Measurements from ENCODE around the gene COL27A1.

Gene COL27A1

DNA sequence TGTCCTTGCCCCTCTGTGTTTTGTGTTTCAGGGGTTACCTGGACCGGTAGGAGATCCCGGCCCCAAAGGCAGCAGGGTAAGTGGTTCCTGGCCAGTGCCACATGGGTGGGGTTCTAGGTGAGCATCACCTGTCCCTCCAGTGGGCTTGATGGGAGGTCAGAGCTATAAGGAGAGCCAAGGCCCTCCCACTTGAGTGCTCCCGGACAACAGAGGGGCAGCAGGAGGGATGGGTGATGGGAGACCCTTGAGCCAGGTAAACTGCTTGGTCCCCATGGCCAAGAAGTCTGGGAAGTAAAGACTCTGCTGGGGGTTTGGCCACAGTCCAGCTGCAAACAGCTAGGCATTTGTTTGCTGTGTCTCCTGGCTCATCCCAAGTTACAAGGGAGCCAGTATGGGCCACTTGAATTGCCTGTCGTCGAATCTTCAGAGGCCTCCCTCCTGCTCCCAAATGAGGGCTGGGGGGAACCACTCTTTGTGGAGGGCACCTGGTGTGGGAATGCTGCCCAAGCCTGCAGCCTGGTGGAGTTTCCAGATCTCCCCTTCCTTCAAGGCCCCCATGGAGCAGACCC is 51.0 kb downstream of the COL27A1 start:
- DNase-seq (ENCODE audit: low read depth) = no peak

DNA sequence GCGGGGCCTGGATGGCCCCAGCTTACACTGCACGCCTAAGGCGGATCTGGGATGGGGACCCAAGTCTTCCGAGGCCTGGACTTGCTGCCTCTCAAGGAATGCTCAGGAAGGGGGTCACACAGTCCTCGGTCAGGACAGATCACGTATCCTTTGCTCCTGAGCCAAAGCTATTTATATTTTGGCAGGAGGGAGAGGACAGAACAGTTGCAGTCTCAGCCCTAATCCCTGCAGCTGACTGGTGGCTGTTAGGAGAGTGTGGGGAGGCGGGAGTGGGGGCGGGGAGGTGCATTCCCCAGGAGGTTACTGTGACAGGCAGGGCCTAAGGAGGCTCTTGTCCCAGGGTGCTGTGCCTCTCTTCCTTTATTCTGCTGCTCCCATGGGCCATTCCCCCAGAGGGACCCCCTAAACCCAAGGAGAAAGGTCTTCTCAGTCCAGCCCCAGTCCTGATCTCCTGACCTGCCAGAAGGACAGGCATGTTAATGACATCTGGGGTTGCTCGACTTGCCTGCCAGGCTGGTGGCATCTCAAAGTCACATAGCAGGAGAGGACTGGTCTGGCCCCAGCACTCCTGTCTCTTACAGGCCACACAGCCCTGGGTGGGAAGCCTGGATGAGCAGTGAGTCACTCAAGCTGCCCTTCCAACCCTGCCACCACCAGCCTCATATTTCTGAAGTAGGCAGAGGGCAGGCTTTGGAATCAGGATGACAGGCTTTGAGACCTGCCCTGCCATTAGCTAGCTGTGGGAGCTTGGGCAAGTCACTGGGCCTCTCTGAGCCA is 51.9 kb downstream of the COL27A1 start:
- DNase-seq (ENCODE audit: low read depth) = no peak

DNA sequence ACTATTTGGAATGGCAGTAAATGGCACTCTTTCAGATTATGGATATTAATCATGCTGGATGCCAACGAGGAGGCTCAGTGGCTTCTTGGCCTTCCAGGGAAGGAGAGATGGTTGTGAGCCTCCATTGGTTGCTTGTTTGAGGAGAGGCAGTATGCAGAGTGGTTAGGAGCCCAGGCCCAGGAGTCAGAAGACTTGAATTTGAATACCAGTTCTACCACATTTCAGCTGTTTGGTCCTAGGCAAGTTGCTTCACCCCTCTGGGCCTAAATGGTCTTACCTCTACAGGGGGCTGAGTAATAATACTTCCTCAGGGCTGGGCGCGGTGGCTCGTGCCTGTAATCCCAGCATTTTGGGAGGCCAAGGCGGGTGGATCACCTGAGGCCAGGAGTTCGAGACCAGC is 52.5 kb downstream of the COL27A1 start:
- no peak for DNase-seq (ENCODE audit: low read depth)

DNA sequence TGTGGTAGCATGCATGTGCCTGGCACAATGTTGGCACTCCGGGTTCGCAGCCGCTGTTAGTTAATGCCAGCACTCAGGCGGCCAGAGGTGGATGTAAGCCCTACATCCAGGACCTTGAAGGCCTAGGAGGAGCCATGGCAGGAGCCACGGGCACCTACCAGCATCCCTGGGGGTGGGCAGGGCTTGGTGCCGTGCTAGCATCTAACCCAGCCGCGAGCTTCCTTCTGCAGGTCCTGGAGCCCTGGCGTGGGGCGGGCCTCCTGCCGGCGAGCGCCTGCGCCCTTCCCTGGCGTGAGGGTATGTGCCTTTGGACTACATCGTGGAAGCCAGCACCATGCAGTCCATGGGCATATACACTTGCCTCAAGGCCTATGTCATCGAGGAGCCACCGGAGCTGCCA is 53.8 kb downstream of the COL27A1 start:
- no peak for DNase-seq (ENCODE audit: low read depth)

DNA sequence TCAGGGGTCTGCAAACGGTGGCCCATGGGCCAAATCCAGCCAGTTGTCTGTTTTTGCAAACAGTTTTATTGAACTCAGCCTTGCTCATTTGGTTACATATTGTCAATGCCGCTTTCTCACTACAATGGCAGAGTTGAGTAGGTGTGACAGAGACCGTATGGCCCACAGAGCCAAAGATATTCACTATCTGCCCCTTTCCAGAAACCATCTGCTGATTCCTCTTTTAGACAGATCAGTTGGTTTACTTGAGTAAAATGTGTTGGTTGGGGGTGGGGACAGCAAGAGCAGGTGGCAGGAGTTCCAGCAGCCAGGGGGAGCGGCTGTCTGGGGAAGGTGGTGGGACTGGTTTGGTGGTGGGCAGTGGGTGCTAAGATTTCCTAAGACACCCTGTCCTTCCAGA is 54.8 kb downstream of the COL27A1 start:
- no peak for DNase-seq (ENCODE audit: low read depth)

DNA sequence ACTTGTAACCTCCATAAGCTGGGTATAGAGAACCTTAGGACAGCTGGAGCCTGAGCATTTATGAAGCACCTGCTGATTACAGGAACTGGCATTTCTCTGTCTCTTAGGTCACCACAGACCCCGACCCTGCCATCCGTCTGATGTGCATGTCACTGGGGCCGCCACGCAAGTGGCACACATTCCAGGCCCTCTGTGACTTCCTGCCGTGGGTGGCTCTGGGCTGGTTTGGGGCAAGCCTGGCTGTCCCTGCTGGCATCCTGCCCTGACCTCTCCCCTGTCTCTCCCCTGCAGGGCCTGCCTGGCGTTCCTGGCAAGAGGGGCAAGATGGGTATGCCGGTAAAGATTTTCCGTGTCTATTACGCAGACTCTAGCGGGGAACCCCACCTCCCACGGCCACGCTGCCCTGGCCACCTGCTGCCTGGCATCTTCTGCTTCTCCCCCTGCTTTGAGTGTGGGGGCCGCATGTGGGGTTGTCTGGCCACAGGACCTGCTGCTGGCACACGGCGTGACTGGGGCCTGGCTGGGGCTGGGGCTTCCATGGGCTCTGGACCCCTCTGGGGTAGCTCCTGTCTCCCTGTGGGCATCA is 55.4 kb downstream of the COL27A1 start:
- no peak for DNase-seq (ENCODE audit: low read depth)

DNA sequence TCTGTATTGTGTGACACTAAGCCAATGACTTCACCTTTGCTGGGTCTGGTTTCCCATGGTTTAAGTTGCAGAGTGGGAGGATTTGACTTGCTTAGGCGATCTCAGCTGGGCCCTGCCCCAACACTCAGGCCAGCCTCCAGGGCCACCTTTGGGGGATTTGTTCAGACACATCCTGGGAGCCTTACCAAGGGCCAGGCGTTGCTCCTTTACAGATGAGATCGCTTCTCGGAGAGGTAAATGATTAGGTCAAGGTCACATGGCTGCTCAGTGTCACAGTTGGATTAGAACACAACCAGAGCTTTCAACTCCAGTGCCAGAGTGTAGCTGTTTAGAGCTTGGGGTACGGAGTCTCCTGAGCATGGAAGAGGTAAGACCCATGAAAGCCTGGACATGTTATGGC is 57.5 kb downstream of the COL27A1 start:
- DNase-seq (ENCODE audit: low read depth) = no peak

DNA sequence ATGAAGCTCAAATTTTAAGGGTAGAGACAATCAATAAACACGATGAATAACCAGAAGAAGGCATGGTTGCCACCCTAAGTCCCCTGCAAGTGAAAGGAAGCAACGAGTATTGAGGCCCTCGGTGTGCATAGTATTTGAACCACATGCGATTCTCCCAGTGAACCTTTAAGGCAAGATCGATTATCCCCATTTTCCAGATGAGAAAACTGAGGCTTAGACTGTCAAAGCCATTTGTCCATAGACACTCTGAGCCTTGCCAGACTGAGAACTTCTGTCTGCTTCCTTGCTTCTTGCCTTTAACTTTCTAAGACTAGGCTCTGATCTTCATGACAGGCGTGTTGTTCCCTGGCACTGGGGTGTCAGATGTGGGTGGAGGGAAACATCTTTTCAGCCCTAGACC is 58.2 kb downstream of the COL27A1 start:
- no peak for DNase-seq (ENCODE audit: low read depth)

DNA sequence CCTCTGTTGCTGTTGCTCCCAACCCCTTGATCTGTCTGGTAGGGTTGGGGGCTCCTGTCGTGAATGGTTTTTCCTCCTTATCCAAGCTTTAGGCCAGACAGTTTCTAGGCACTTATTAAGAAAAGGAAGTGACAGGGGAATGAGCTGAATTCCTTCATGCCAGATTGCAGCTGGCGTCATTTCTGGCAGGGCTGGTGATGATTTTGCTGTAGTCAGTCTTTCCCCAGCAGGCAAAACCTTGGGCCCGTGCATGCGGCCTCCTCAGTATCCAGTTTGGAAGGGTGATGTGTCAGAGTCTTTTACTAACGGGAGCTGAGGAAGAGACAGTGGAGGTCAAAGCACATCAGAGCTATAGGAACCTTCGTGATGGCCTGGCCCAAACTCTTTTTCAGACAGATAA is 58.8 kb downstream of the COL27A1 start:
- no peak for DNase-seq (ENCODE audit: low read depth)

DNA sequence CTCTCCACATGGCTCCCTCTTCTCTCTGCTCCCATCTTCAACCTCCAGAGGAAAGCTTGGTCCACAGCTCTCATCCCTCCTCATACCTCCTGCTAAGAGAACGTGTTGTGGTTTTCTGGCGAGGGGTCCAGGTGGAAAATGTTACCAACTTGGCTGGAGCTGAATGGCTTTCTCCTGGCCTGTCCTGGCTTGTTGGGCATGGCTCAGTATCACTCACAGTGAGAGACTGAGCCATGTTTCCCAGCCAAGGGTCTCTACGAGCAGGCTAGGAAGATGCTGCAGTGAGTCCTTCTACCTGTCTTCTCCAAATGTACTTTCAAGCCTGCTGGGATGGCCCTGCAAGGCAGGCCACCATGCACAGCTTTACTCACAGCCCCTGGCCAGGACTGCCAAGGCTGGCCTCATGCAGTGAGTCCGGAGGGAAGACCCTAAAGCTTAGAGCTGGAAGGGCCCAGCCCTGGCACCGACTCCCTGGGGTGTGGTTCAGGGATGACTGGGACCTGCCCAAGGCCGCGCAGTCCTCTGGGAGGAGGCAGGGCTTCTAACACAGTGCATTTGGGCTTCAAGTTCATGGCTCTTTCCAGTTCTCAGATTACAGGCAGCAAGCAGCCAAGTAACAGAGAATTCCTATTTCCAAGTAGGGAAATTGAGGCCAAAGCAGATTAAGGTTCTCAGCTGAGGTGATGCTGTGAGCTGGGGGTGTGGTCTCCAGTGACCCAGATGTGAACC is 59.5 kb downstream of the COL27A1 start:
- DNase-seq (ENCODE audit: low read depth) = no peak

DNA sequence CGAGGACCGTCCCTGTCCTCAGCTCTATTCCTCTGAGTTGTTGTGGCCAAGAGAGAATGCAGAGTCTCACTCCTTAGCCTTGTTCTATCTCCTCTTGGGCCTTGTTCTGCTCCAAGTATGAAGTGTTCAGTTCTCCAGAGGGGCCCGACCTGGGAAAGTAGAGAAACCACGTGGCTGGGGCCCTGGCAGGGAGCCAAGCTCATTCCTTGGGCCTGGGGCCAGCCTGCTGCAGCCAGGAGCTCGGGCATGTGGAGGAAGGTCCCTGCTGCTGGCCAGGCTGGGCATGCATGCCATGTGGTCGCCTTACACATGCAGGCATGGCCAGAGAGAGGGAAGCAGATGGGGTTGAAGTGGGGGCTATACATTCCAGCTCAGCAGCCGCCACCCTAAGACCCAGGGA is 60.7 kb downstream of the COL27A1 start:
- no peak for DNase-seq (ENCODE audit: low read depth)

DNA sequence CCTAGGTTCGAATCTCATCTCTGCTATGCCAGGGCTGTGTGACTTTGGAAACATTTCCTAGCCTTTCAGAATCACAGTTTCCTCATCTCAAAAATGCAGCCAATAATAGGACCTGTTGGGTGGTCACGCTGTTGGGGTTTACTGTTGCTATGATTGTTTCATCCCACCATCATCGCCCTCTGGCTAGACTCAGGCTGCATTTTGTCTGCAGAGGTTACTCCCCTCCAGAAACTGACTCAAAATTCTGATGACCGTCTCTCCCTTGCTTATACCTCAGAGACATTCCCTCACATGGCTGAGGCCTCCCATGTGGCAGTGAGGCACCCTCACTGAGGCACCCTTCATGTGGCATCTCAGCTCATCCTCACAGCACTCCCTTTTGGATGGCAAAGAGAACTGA is 61.6 kb downstream of the COL27A1 start:
- DNase-seq (ENCODE audit: low read depth) = no peak

DNA sequence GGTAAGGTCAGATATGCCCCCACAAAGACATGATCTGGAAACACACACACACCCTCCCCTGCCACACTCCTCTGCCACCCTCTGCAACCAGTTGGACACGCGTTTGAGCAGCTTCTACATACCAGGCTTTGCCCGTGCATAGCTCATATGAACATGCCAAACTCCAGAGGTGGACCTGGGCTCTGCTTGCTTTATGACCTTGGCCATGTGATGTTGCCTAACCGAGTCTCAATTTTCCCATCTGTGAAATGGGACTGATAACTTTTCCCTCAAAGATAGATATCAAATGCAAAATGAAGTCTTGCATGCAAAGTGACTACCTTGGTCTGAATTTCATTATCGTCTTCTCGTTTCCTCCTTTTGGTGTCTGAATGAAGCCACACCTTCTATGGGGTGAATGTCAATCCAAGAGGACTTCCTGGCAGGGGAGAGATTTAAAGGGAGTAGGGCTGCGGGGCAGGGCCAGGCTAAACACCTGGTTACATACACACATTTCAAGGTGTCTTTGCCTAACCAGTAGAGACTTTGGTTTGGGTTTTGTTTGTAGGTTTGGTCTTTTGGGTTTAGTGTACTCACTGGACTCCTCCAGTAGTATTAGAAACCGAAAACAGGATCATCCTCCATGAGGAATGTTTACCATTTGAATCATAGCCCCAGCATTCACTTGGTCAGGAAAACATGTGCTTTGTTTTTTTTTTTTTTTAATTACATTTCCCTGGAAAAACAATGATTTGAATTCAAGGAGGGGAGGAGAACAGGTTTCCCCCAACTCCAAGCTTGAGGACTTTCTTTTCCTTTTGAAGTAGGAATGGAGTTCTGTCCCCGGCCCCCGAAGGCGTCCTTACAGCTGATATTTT is 63.2 kb downstream of the COL27A1 start:
- no peak for DNase-seq (ENCODE audit: low read depth)

DNA sequence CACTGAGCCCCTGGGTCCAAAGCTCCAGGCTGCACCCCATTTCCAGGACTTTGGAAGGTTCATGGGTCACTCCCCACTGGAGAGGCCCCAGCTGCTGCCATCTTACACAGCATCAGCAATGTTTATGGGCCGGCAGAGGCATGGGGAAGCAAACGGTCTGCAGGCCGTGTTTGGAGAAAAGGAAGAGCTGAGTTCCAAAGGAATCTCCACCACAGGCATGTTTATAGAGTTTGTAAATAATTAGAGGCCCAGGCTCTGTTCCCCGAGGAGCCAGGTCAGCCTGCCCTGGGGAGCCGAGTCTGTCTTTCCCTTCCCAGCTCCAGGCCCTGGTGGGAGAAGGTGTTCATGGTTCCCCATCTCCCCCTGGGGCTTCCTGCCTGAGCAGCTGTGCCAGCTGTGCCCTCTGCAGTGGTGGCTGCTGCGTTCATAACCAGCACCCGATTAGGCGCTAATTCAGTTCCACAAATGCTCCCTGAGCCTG is 64.8 kb downstream of the COL27A1 start:
- no peak for DNase-seq (ENCODE audit: low read depth)

DNA sequence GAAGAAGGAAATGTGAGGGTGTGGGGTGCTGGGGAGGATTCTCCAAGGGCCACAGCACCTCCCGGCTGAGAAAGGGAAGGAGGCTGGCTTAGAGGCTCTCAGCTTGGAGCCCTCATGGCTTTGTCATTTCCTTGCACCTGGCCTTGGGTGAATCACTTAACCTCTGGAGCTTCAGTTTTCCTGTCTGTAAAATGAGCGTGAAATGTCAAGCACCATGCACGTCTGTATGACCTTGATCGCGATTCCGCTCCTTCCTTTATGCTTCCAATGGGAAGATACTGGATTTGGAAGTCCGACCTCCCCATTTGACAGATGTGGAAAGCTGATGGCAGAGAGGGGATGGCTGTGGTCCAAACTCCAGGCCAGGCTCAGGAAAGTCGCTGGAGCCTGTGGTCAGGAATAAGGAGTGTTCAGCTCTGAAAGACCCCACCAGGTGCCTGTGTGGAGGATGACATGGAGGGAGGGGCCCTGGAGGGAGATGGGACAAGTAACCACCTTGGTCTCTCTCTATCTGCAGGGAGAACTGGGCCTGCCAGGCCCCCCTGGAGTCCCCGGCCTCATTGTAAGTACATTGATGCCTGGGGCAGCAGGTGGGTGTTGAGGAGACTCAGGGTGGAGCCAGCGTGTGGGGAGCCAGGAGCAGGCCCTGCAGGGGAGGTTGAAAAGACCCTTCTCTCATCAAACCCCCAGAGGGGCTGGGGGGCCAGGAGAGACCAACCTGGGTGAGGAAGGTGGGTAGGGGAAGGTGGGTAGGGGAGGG is 66.5 kb downstream of the COL27A1 start:
- no peak for DNase-seq (ENCODE audit: low read depth)

DNA sequence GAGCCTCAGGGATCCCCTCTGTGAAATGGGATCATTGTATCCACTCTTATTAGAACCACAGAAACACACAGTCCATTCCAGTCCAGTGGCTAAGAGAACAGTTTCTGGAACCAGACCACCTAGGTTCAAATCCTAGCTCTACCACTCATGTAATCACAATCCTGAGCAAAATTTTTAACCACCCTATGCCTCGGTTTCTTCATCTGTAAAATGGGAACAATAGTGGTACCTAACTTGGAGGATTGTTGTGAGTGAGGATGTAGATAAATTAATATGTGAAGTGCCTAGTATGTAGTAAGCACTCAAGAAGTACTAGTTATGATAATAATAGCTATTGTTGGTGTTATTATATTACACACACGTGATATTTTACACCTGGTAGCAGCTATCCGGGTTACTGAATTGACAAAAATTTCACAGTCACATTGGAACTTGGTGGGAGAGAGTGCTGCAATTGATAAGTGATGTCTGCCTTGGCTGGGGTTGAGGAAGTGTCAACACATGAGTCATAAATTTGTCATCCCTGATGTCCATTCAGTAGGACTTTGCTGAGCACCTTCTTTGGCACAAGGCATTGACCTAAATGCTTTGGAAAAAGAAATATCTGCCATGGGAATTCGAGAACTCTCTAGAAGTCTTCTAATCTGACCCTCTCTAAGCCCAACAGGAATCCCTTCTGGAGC is 68.4 kb downstream of the COL27A1 start:
- DNase-seq (ENCODE audit: low read depth) = no peak

DNA sequence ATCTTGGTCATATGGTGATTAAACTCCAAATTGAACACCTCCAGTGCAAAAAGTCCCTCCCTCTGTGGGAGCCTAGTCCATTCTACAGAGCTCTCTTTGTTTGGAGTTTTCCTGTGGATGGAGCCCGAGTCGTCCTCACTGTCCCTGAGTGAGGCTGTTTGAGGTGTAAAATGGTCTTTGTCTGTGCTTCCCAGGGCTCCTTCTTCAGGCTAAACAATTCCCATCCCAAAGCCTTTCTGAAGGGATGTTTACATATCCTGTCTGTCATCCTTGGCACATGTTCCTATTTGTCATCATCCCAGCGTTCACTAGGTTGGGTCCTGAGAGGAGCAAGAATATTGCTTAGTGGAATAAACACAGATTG is 68.9 kb downstream of the COL27A1 start:
- no peak for DNase-seq (ENCODE audit: low read depth)

DNA sequence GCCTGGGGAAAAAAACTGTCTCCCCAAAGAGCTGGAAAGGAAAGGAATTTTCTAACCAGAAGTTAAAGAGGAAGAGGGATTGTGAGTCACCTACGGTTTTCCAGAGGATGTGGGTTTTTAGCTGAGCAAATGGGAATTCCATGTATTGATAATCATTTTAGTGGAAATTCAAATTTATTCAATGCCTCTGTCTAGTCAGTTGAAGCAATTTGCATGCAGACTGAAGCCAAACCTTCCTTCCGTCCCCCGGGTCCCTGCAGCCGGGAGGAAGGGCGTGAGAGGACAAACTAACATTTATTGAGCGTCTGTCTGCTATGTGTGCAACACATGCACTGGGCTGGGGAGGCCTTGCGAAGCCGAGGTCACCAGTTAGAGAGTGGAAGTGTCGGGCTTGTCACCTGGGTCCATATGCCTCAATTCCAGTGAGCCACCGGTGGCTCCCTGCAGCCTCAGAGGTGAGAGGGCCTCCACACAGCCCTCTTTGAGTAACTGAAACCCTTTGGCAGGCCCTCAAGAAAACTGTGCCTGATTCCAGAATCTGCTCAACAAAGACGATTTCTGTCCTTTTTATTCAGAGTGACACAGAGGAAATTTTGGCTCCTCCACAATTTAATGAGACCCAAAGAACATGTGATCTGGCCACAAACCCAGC is 70.3 kb downstream of the COL27A1 start:
- DNase-seq (ENCODE audit: low read depth) = no peak

DNA sequence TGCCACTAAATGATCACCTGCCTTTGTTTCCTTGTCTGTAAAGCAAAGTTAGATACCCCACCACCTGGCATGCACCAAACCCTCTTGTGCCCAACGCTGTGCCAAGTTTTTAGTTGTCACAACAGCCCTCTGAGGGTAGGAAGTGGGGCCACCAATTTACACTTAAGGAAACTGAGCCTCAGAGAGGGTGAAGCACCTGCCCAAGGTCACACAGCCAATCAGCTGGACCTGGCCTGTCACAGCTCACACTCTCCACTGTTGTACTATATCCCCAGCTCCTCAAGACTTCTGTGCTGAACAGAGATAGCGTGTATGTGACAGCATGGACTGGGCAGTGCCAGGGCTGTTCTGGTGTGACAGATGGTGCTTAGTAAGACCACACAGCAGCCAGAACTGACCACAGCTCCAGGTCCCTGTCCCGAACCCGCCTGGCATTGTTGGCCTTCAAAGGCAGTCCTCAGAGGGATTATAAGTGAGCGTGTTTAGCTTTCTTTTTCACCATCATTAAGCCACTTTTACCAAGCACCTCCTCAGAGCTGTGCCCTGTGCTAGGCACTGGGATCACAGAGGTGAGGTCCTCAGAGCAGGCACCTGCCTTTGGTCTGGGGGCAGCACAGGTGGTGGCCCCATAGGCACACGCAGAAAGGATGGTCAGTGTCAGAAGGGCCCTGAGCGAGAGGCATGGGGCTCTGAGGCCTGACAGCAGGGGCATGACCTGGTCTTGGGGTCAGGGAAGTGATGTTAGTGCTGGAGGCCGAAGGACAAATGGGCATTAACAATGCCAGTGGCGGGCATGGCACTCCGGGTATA is 71.1 kb downstream of the COL27A1 start:
- no peak for DNase-seq (ENCODE audit: low read depth)
